22Rv1 (cell line): ENCODE results near the gene PANK4.

ENCODE experiments used
- ZFX ChIP-seq: fragments of 450-650 bp; IDR thresholded peaks from 2 replicates; pipeline ENCODE4 v1.6.1; 2017; ENCODE audit warnings: antibody characterized with exemption, borderline replicate concordance
- TF ChIP-seq, protein P1 (sequence below): fragments of 450-650 bp; IDR thresholded peaks from 2 replicates; pipeline ENCODE4 v1.5.1; 2017; ENCODE audit warnings: mild to moderate bottlenecking

DNA sequence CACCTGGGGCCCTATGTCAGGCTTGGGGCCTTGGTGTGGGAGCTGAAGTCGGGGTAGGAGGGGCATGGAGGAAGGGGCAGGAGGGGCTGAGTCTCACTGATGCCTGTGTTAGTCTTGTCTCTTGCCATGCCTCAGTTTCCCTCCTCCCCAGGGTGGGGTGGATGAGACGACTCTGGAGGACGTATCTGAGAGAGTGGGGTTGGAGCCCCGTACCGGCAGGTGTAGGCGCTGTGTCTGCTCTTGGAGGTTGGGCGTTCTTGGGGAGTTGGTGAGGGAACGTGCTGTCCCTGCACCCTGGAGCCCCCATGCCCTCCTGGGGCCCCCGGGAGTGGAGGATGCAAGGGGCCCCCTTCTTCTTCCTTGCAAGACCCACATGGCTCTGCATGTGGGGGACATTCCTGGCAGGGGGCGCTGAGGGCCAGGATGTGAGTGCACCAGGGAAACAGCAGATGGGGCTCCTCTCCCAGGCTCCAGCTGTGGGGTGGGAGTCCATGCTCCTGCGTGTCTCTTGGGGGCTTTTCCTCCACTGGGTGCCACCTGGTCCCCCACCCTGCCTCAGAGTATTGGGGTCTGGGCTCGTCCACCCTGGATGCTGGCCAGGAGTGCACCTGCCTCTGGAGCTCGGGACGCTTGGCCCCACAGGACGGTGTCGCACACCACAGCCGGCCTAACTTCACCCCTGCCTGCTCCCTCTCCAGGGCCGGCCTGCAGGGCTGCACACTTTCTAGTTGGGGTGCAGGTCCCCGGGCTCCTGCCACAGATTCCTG, 28.4 kb upstream of the PANK4 start:
- TF ChIP-seq, protein P1, sequence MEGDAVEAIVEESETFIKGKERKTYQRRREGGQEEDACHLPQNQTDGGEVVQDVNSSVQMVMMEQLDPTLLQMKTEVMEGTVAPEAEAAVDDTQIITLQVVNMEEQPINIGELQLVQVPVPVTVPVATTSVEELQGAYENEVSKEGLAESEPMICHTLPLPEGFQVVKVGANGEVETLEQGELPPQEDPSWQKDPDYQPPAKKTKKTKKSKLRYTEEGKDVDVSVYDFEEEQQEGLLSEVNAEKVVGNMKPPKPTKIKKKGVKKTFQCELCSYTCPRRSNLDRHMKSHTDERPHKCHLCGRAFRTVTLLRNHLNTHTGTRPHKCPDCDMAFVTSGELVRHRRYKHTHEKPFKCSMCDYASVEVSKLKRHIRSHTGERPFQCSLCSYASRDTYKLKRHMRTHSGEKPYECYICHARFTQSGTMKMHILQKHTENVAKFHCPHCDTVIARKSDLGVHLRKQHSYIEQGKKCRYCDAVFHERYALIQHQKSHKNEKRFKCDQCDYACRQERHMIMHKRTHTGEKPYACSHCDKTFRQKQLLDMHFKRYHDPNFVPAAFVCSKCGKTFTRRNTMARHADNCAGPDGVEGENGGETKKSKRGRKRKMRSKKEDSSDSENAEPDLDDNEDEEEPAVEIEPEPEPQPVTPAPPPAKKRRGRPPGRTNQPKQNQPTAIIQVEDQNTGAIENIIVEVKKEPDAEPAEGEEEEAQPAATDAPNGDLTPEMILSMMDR = no peak
- TF ChIP-seq ZFX = no peak
